Right lobe of liver (tissue), 4 donors: Measurements from ENCODE around the gene HDAC4.

ENCODE experiments used
- POLR2A ChIP-seq: fragments of 450-650 bp; IDR thresholded peaks from one replicate; pipeline ENCODE4 v1.6.1; 2017; ENCODE audit warnings: antibody characterized with exemption, mild to moderate bottlenecking
- TF ChIP-seq, protein P1 (sequence below), 4 donors: fragments of 200-600 bp in 3 of 4; fragments of 450-650 bp in 1 of 4; IDR thresholded peaks; one replicate each; pipeline versions ENCODE4 v1.5.1 to v1.8.0; 2016 to 2022; ENCODE audit warnings: antibody characterized with exemption in 4 of 4, mild to moderate bottlenecking in 2 of 4
- donor health status: DM: no; HTN: no; CAD: no.
- donor health status: DM: no; HTN: no; CAD: no.
- donor health status: DM: no; HTN: yes; CAD: no.

- TF ChIP-seq, protein P1, sequence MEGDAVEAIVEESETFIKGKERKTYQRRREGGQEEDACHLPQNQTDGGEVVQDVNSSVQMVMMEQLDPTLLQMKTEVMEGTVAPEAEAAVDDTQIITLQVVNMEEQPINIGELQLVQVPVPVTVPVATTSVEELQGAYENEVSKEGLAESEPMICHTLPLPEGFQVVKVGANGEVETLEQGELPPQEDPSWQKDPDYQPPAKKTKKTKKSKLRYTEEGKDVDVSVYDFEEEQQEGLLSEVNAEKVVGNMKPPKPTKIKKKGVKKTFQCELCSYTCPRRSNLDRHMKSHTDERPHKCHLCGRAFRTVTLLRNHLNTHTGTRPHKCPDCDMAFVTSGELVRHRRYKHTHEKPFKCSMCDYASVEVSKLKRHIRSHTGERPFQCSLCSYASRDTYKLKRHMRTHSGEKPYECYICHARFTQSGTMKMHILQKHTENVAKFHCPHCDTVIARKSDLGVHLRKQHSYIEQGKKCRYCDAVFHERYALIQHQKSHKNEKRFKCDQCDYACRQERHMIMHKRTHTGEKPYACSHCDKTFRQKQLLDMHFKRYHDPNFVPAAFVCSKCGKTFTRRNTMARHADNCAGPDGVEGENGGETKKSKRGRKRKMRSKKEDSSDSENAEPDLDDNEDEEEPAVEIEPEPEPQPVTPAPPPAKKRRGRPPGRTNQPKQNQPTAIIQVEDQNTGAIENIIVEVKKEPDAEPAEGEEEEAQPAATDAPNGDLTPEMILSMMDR (IDR thresholded peaks at IDR 0.05), result no peak
- TF ChIP-seq POLR2A, result no peak
These were observed 39.7 kb upstream of the HDAC4 start for GRCh38 chr2:239440511-239440959.
